Natural killer cell (primary cell): Measurements from ENCODE around the gene RPL10A. TPM values are rescaled to one million over a fixed set of nuclear protein-coding genes. Genes with fewer than 3 reads are reported as not detected.

Source experiments
- ATAC-seq, 3 donors: fragments of 150-1000 bp in 2 of 3; fragments of 200-7000 bp in 1 of 3; cut with Tn5 transposase; 1 replicate in 1 of 3; 2 replicates in 2 of 3; pipeline ENCODE4 v1.10.0; 2021; ENCODE audit warnings: mild to moderate bottlenecking in 2 of 3, moderate library complexity in 2 of 3
- DNase-seq, 2 donors: peaks; one replicate each; pipeline versions ENCODE4 v3.0.0 to v3.0.0-alpha.2; 2013 to 2021; ENCODE audit warnings: mixed read lengths in 1 of 2
- H3K27ac ChIP-seq: one replicate; pipeline ENCODE4 v1.5.1; 2013; ENCODE audit warnings: mild to moderate bottlenecking, low read length
- H3K27me3 ChIP-seq: one replicate; pipeline ENCODE4 v1.6.1; 2013; ENCODE audit warnings: low read length; ENCODE audit not compliant: control insufficient read depth, insufficient read depth
- H3K36me3 ChIP-seq: one replicate; pipeline ENCODE4 v1.6.1; 2013; ENCODE audit warnings: low read length; ENCODE audit not compliant: control insufficient read depth, insufficient read depth
- H3K4me1 ChIP-seq: one replicate; pipeline ENCODE4 v1.6.1; 2013; ENCODE audit warnings: low read length; ENCODE audit not compliant: control insufficient read depth, insufficient read depth
- H3K4me3 ChIP-seq: one replicate; pipeline ENCODE4 v1.5.1; 2013; ENCODE audit warnings: low read length
- H3K9me3 ChIP-seq: one replicate; pipeline ENCODE4 v1.6.1; 2013; ENCODE audit warnings: low read length; ENCODE audit not compliant: control insufficient read depth, insufficient read depth
- H3K27ac Mint-ChIP-seq, 2 donors: one replicate each; pipeline ENCODE4 v1.8.0; 2022; ENCODE audit warnings: mild to moderate bottlenecking in 2 of 2, mixed read lengths in 2 of 2, moderate library complexity in 1 of 2
- H3K27me3 Mint-ChIP-seq, 2 donors: one replicate each; pipeline ENCODE4 v1.8.0; 2022; ENCODE audit warnings: low read depth in 2 of 2, mixed read lengths in 2 of 2
- H3K36me3 Mint-ChIP-seq: one replicate; pipeline ENCODE4 v1.8.0; 2022; ENCODE audit warnings: mixed read lengths
- H3K4me1 Mint-ChIP-seq, 2 donors: one replicate each; pipeline ENCODE4 v1.8.0; 2022; ENCODE audit warnings: mixed read lengths in 2 of 2
- H3K4me3 Mint-ChIP-seq: one replicate; pipeline ENCODE4 v1.8.0; 2022; ENCODE audit warnings: mild to moderate bottlenecking, moderate library complexity, mixed read lengths
- H3K9me3 Mint-ChIP-seq, 2 donors: one replicate each; pipeline ENCODE4 v1.8.0; 2022; ENCODE audit warnings: mixed read lengths in 2 of 2
- CTCF ChIP-seq: fragments of 200-600 bp; IDR thresholded peaks from one replicate; pipeline ENCODE4 v1.8.0; 2022; ENCODE audit warnings: antibody characterized with exemption
- WGBS: methylation state at CpG from one replicate; pipeline ENCODE4 v1.1.7; 2013; ENCODE audit warnings: missing lambda C conversion rate; ENCODE audit not compliant: insufficient coverage; 5-methylcytosine and 5-hydroxymethylcytosine counted together
- intact Hi-C: fragments of 100-400 bp; cut with micrococcal nuclease; formaldehyde crosslinking; loops from one replicate; pipeline ENCODE4 v1.14.2; 2022
- total RNA-seq, 4 donors: library from RNA; stranded (reverse); fragments of 120-200 nt in 1 of 4; gene quantifications; one replicate each; pipeline versions ENCODE4 v1.2.3 to v1.2.4, GENCODE V29; 2013 to 2022

RPL10A gene
- total RNA-seq, 3 donors from 2014 or later (not counting 1 experiment from before 2014, with no cell fraction given) = 723 to 943 (median 942) TPM

- peaks cover 13% of the 10 kb centered on the region for H3K36me3 Mint-ChIP-seq
- no peaks in the 10 kb centered on the region for H3K4me1 Mint-ChIP-seq
- H3K4me3 ChIP-seq = no peak overlapping the region
- ATAC-seq (no peak), DNase-seq (no peak)
- H3K36me3 ChIP-seq = peaks cover 33% of the 10 kb centered on the region
- TF ChIP-seq CTCF = no peak
- H3K27ac Mint-ChIP-seq = no peak overlapping the region
- no peaks in the 10 kb centered on the region for H3K27me3 ChIP-seq
- peaks cover 0 to 6% of the 10 kb centered on the region in 2 donors for H3K9me3 Mint-ChIP-seq
- peaks cover 19% of the 10 kb centered on the region for H3K9me3 ChIP-seq
- 100% methylated on average over 2 of the region's 3 CpGs for WGBS
- no peaks in the 10 kb centered on the region for H3K4me1 ChIP-seq
- intact Hi-C loops = no loop called here
- H3K4me3 Mint-ChIP-seq = no peak overlapping the region
- H3K27me3 Mint-ChIP-seq = no peaks in the 10 kb centered on the region
- no peak overlapping the region for H3K27ac ChIP-seq
These were observed 42.9 kb upstream of the RPL10A start for GRCh38 chr6:35425284-35425683.

DNA sequence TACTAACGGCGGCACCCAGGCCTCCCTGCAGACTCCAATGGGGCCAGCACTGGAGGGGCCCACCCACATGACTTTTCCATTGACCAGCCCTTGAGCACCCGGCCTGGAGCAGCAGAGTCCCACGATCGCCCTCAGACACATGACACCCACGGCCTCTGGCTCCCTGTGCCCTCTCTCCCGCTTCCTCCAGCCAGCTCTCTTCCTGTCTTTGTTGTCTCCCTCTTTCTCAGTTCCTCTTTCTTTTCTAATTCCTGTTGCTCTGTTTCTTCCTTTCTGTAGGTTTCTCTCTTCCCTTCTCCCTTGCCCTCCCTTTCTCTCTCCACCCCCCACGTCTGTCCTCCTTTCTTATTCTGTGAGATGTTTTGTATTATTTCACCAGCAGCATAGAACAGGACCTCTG, 42.1 kb upstream of the RPL10A start:
- H3K4me3 ChIP-seq = no peak overlapping the region
- H3K4me1 ChIP-seq = no peaks in the 10 kb centered on the region
- peaks cover 32% of the 10 kb centered on the region for H3K36me3 ChIP-seq
- no peak overlapping the region for H3K27ac ChIP-seq
- ATAC-seq (no peak), DNase-seq (no peak)
- H3K36me3 Mint-ChIP-seq = peaks cover 15% of the 10 kb centered on the region
- no peak overlapping the region for H3K4me3 Mint-ChIP-seq
- 55% methylated on average over 7 of the region's 8 CpGs for WGBS
- H3K27me3 ChIP-seq = no peaks in the 10 kb centered on the region
- peaks cover 20% of the 10 kb centered on the region for H3K9me3 ChIP-seq
- no peak overlapping the region for H3K27ac Mint-ChIP-seq
- intact Hi-C loops = no loop called here
- peaks cover 0 to 6% of the 10 kb centered on the region in 2 donors for H3K9me3 Mint-ChIP-seq
- no peaks in the 10 kb centered on the region for H3K4me1 Mint-ChIP-seq
- TF ChIP-seq CTCF = no peak
- H3K27me3 Mint-ChIP-seq = no peaks in the 10 kb centered on the region

GRCh38 chr6:35427435-35427834, 40.8 kb upstream of the RPL10A start:
- H3K27ac Mint-ChIP-seq = no peak overlapping the region
- Histone ChIP-seq H3K27ac (no peak overlapping the region), H3K4me1 (no peaks in the 10 kb centered on the region), H3K36me3 (peaks cover 23% of the 10 kb centered on the region), H3K9me3 (peaks cover 20% of the 10 kb centered on the region), H3K4me3 (no peak overlapping the region), H3K27me3 (no peaks in the 10 kb centered on the region)
- intact Hi-C loops = no loop called here
- no peak for DNase-seq
- H3K9me3 Mint-ChIP-seq = peaks cover 0 to 6% of the 10 kb centered on the region in 2 donors
- no peak overlapping the region for H3K4me3 Mint-ChIP-seq
- H3K36me3 Mint-ChIP-seq = peaks cover 15% of the 10 kb centered on the region
- no peak for TF ChIP-seq CTCF
- H3K4me1 Mint-ChIP-seq = no peaks in the 10 kb centered on the region
- no peak for ATAC-seq
- 98% methylated on average over 5 of the region's 5 CpGs for WGBS
- H3K27me3 Mint-ChIP-seq = no peaks in the 10 kb centered on the region

DNA sequence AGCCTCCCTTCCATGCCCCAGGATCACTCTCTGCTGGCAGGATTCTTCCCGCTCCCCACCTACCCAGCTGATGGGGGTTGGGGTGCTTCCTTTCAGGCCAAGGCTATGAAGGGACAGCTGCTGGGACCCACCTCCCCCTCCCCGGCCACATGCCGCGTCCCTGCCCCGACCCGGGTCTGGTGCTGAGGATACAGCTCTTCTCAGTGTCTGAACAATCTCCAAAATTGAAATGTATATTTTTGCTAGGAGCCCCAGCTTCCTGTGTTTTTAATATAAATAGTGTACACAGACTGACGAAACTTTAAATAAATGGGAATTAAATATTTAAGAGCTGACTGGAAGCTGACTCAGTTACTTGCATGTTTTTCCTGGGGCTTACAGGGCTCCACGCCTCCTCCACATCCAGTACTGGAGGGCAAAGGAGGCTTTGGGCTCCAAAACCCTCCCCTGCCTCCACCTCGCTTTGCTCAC, 40.3 kb upstream of the RPL10A start:
- WGBS = 94% methylated on average over 9 of the region's 9 CpGs
- H3K9me3 Mint-ChIP-seq = peaks cover 0 to 6% of the 10 kb centered on the region in 2 donors
- no peak overlapping the region for H3K4me3 Mint-ChIP-seq
- Histone ChIP-seq H3K27ac (no peak overlapping the region), H3K9me3 (peaks cover 20% of the 10 kb centered on the region), H3K4me3 (no peak overlapping the region), H3K27me3 (no peaks in the 10 kb centered on the region), H3K36me3 (peaks cover 22% of the 10 kb centered on the region), H3K4me1 (no peaks in the 10 kb centered on the region)
- peaks cover 15% of the 10 kb centered on the region for H3K36me3 Mint-ChIP-seq
- DNase-seq = no peak
- no peak for ATAC-seq
- H3K4me1 Mint-ChIP-seq = no peaks in the 10 kb centered on the region
- TF ChIP-seq CTCF = no peak
- no peaks in the 10 kb centered on the region for H3K27me3 Mint-ChIP-seq
- intact Hi-C loops = no loop called here
- no peak overlapping the region for H3K27ac Mint-ChIP-seq
